Right lobe of liver (tissue), 6 donors: ENCODE measurements around the gene ZC2HC1B. TPM values are rescaled to one million over a fixed set of nuclear protein-coding genes. Genes with fewer than 3 reads are reported as not detected.
A peak's percentile ranks its signal among the peaks of the same experiment; 100 is the strongest.

ENCODE experiments used
- ATAC-seq, 4 donors: fragments of 200-7000 bp; cut with Tn5 transposase; one replicate each; pipeline ENCODE4 v1.9.1; 2020; ENCODE audit warnings: mild to moderate bottlenecking in 4 of 4, moderate library complexity in 4 of 4
- DNase-seq, 3 donors: peaks; one replicate each; pipeline ENCODE4 v3.0.0-alpha.2; 2020
- H3K27ac ChIP-seq, 3 donors: fragments of 200-600 bp; one replicate each; pipeline ENCODE4 v1.8.0; 2022
- H3K27me3 ChIP-seq, 2 donors: fragments of 200-600 bp; one replicate each; pipeline ENCODE4 v1.8.0; 2022
- H3K36me3 ChIP-seq, 4 donors: fragments of 200-600 bp; sonication (generic) in 1 of 4; one replicate each; pipeline versions ENCODE4 v1.5.1 to v1.8.0; 2017 to 2022; ENCODE audit warnings: control low read depth in 1 of 4
- H3K4me1 ChIP-seq, 4 donors: fragments of 200-600 bp; sonication (generic) in 1 of 4; one replicate each; pipeline versions ENCODE4 v1.5.1 to v1.8.0; 2017 to 2022; ENCODE audit warnings: control low read depth in 1 of 4
- H3K4me3 ChIP-seq, 3 donors: fragments of 200-600 bp; one replicate each; pipeline ENCODE4 v1.8.0; 2022
- H3K9me3 ChIP-seq, 4 donors: fragments of 200-600 bp; sonication (generic) in 1 of 4; one replicate each; pipeline versions ENCODE4 v1.5.1 to v1.8.0; 2017 to 2022; ENCODE audit warnings: control low read depth in 1 of 4
- CTCF ChIP-seq, 4 donors: fragments of 200-600 bp in 3 of 4; fragments of 450-650 bp in 1 of 4; IDR thresholded peaks; one replicate each; pipeline versions ENCODE4 v1.5.1 to v1.8.0; 2016 to 2022; ENCODE audit warnings: antibody characterized with exemption in 4 of 4, mild to moderate bottlenecking in 2 of 4
- POLR2A ChIP-seq: fragments of 450-650 bp; IDR thresholded peaks from one replicate; pipeline ENCODE4 v1.6.1; 2017; ENCODE audit warnings: antibody characterized with exemption, mild to moderate bottlenecking
- WGBS: methylation state at CpG from one replicate; pipeline ENCODE4 v1.1.6; 2018; ENCODE audit warnings: low coverage, low lambda C conversion rate; ENCODE audit not compliant: insufficient coverage; ENCODE audit errors: missing lambda C conversion rate; 5-methylcytosine and 5-hydroxymethylcytosine counted together
- intact Hi-C, 2 donors: fragments of 100-400 bp; cut with DNase I; formaldehyde crosslinking; loops; one replicate each; pipeline versions ENCODE4 v1.11.2 to v1.14.1; 2022
- total RNA-seq, 6 experiments: library from RNA; depleted of rRNA in 2 of 6; stranded (reverse); fragments of >200 nt in 2 of 6; fragmentation: NEBNext Ultra II Directional in 3 of 6; extraction: Animal tissue kit (Norgen Biotek cat#: 25700) in 3 of 6; gene quantifications; one replicate each; pipeline versions ENCODE4 v1.1.0 to v1.2.4, GENCODE V29; 2016 to 2023
- donor health status: DM: no; HTN: yes; CAD: no.
- donor health status: DM: no; HTN: no; CAD: no.
- donor health status: DM: no; HTN: no; CAD: no.
- donor health status: DM: no; HTN: yes; CAD: no.
- donor health status: DM: no; HTN: yes; CAD: no.

ZC2HC1B gene
- total RNA-seq, 6 experiments from 2014 or later: not detected

GRCh38 chr6:143823548-143823947 is 40.7 kb upstream of the ZC2HC1B start:
- ATAC-seq: peak in 2 of 4 donors; percentile 51 to 61
- WGBS: 67% methylated on average over 6 of the region's 6 CpGs
- TF ChIP-seq CTCF (IDR thresholded peaks at IDR 0.05) (no peak), POLR2A (no peak)
- H3K27me3 ChIP-seq: no peaks in the 10 kb centered on the region
- no peak overlapping the region for H3K4me3 ChIP-seq
- no peaks in the 10 kb centered on the region for H3K9me3 ChIP-seq
- H3K27ac ChIP-seq: no peak overlapping the region
- DNase-seq: no peak
- intact Hi-C loops: no loop called here
- H3K36me3 ChIP-seq: peaks cover 0 to 5% (median 0%) of the 10 kb centered on the region in 4 donors
- no peaks in the 10 kb centered on the region for H3K4me1 ChIP-seq

GRCh38 chr6:143828572-143828971 is 35.7 kb upstream of the ZC2HC1B start:
- H3K4me3 ChIP-seq: no peak overlapping the region
- peaks cover 0 to 5% (median 0%) of the 10 kb centered on the region in 4 donors for H3K36me3 ChIP-seq
- ATAC-seq: no peak
- H3K27ac ChIP-seq: no peak overlapping the region
- intact Hi-C loops: no loop called here
- H3K4me1 ChIP-seq: no peaks in the 10 kb centered on the region
- TF ChIP-seq CTCF (IDR thresholded peaks at IDR 0.05) (no peak), POLR2A (no peak)
- H3K9me3 ChIP-seq: no peaks in the 10 kb centered on the region
- DNase-seq: no peak
- H3K27me3 ChIP-seq: no peaks in the 10 kb centered on the region

- Histone ChIP-seq H3K27ac (no peak overlapping the region), H3K27me3 (no peaks in the 10 kb centered on the region), H3K4me3 (no peak overlapping the region), H3K36me3 (no peaks in the 10 kb centered on the region), H3K9me3 (no peaks in the 10 kb centered on the region), H3K4me1 (no peaks in the 10 kb centered on the region)
- ATAC-seq (no peak), DNase-seq (no peak)
- intact Hi-C loops: no loop called here
- 76% methylated on average over 2 of the region's 2 CpGs for WGBS
- no peak for TF ChIP-seq POLR2A
- TF ChIP-seq CTCF (IDR thresholded peaks at IDR 0.05): no peak
Measured at GRCh38 chr6:143836150-143836549, 28.1 kb upstream of the ZC2HC1B start.

GRCh38 chr6:143838395-143838794 is 25.9 kb upstream of the ZC2HC1B start:
- no peaks in the 10 kb centered on the region for H3K4me1 ChIP-seq
- DNase-seq: no peak
- no peak overlapping the region for H3K4me3 ChIP-seq
- H3K9me3 ChIP-seq: no peaks in the 10 kb centered on the region
- H3K36me3 ChIP-seq: no peaks in the 10 kb centered on the region
- no peak for TF ChIP-seq POLR2A
- TF ChIP-seq CTCF (IDR thresholded peaks at IDR 0.05): no peak
- no peaks in the 10 kb centered on the region for H3K27me3 ChIP-seq
- intact Hi-C loops: no loop called here
- ATAC-seq: peak in 2 of 4 donors; percentile 16 to 30
- WGBS: 60% methylated on average over 5 of the region's 5 CpGs
- H3K27ac ChIP-seq: no peak overlapping the region

GRCh38 chr6:143839196-143839595 is 25.1 kb upstream of the ZC2HC1B start:
- H3K4me3 ChIP-seq: no peak overlapping the region
- DNase-seq: no peak
- 80% methylated on average over 4 of the region's 4 CpGs for WGBS
- intact Hi-C loops: no loop called here
- no peak overlapping the region for H3K27ac ChIP-seq
- peaks cover 0 to 5% (median 1%) of the 10 kb centered on the region in 4 donors for H3K4me1 ChIP-seq
- TF ChIP-seq POLR2A (no peak), CTCF (IDR thresholded peaks at IDR 0.05) (no peak)
- H3K27me3 ChIP-seq: no peaks in the 10 kb centered on the region
- no peak for ATAC-seq
- H3K9me3 ChIP-seq: no peaks in the 10 kb centered on the region
- H3K36me3 ChIP-seq: no peaks in the 10 kb centered on the region
